NCI-H2029 treated with DMSO at 0.1 percent for 48 hours (cell line): ENCODE measurements around the gene EIF3D.

Experiments
- DNase-seq: peaks from one replicate; lab custom pipeline; 2025; lab: John Stamatoyannopoulos, UW

The EIF3D gene, protein sequence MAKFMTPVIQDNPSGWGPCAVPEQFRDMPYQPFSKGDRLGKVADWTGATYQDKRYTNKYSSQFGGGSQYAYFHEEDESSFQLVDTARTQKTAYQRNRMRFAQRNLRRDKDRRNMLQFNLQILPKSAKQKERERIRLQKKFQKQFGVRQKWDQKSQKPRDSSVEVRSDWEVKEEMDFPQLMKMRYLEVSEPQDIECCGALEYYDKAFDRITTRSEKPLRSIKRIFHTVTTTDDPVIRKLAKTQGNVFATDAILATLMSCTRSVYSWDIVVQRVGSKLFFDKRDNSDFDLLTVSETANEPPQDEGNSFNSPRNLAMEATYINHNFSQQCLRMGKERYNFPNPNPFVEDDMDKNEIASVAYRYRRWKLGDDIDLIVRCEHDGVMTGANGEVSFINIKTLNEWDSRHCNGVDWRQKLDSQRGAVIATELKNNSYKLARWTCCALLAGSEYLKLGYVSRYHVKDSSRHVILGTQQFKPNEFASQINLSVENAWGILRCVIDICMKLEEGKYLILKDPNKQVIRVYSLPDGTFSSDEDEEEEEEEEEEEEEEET

DNA sequence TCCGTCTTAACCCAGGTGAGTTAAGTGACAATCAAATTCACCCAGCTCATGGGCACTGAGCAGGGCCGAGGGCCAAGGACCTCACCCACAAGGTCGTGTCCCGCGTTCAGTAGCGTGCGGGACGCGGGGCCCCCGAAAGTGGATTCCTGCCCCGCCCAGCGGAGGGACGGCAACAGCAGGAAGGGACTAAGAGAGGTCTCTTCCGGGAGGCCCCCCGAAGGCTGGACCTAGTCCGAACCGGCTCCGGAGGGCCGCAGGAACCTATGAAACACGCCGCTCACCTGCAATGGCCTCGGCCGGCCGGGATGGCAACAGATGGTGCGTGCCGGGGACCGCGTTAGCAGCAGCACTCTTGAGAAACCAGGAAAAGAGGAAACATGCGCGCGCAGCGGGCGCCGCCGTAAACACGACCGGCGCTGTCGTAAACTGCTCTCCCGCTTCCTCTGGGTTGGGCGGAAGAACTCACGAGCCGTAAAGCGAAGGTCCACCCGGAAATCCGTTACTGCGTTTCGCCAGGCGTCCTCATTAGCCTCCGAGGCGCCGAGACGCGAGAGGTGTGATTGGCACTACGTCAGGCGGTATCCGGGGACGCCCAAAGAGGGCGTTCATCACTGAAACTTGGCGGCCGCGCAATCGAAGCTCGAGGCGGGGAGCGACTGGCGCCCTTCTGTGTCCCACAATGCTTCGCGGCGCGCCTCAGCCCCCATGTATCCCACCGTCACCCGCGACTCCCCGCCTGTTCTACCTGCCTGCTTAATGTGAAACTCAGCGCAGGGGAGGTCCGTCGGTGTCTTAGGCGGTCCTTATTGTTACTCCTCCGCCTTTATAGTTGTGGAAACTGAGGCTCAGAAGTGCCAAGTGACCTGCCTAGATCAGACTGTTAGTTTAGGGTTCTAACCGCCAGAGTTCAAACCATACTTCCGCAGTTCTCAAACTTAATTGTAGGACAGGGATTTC lies at the start of gene EIF3D:
EIF3D (minus strand) TSS at position 372 of the 957 bp plus-strand sequence. CDS start 3,045 bp downstream, outside the sequence.
- peak; percentile 98 for DNase-seq

DNA sequence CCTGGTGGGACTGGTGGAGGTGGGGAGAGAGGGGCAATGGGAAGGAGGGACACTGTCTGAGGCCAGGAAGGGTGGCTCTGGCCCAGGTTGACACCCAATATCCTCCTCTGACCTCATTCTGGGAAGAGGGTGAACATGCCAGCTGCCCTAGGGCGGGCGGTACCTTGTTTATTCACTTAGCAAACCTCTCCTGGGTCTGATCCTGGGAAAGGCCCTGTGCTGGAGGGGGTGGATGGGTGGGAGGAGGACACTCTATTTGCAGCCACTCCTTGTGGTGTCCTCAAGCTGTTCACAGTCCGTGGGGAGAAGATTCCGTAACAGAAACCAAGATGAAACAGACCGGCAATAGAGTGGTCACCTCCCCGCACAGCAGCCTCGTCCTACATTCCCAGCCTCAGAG lies 49.7 kb upstream of the EIF3D start:
- DNase-seq, result no peak

DNA sequence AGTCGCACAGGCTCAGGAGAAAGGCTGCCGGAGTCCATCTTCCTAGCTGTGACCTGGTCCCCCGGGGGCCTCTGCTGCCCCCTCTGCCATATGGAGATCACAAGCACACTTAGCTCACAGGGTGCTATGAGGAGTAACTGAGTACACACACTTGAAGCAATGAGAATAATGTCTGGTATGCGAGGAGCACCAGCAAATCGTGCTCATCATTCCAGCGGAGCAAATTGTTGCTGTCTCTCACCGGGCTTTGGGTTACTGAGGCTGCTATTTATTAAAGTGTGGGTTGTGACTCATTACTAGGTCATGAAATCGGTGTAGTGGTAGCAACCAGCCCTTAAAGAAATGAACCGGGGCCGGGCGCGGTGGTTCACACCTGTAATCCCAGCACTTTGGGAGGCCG lies 48.1 kb upstream of the EIF3D start:
- DNase-seq, result no peak

DNA sequence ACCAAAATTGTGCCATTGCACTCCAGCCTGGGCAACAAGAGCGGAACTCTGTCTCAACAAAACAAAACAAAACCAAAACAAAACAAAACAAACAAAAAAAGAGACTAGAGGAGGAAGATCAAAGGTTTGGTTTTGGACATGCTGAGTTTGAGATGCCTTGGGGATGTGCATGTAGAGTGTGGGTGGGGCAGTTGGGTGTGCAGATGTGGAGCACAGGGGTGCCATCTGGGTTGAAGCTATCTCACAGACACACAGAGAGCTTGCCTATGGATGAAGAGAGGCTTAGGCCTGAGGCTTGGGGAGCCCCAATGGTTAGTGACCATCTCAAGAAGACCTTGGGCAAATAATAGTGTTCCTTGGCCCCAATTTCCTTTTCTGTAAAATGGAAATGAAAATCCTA lies 45.8 kb upstream of the EIF3D start:
- no peak for DNase-seq

DNA sequence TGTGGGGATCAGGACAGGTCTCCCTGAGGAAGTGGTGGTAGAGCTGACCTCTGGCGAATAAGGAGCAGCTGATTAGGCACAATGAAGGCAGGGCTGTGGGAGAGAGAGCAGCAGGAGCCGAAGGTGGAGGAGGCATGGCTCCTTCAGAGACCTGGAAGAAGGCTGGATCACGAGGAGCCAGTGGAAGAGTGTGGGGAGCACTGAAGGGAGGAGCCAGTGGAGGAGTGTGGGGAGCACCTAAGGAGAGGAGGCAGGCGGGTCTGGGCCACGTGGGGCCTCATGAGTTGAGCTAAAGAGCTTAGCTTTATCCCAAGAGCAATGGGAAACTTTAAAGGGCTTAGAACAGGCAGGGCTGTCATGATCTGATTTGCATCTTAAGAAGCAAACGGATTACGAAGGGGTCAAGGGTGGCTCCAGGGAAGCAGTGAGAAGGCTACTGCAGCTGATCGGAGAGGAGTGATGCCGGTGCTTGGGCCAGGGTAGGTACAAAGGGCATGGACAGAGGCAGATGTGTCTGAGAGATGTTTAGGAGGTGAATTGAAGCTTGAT lies 44.9 kb upstream of the EIF3D start:
- DNase-seq, result no peak

DNA sequence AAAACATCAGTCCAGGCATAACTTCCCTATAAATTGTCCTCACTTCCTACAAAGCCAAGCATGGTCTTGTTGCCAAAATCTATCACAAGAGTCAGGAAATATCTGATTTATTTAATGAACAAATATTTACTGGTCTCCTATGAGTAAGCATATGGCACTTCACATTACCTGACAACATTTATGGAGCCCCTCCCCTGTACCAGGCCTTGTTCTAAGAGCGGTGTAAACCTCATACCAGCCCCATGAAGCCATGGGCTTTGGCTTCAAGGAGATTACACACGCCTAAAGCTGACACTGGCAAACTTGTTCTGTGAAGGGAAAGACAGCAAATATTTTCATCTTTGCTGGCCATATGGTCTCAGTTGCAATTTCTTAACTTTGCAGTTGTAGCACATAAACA lies 43.0 kb upstream of the EIF3D start:
- DNase-seq, result peak; percentile 25

DNA sequence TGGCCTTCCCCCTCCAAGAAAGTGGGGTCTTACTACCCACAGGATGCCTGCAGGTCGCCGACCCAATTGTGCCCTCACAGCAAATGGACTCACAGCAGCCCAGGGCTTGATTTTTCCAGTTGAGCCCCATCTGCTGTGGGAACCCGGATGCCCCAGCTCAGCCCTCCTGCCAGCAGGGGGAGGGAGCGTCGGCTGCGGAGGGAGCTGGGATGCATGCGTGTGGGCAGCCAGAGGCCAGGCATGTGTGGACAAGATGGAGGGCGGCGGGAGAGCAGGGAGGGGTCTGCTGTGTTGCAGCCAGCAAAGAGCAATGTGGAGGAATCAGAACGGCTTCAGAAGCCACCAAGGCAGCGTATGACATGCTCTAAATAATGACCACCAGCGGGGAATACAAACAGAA lies 41.0 kb upstream of the EIF3D start:
- DNase-seq, result no peak

DNA sequence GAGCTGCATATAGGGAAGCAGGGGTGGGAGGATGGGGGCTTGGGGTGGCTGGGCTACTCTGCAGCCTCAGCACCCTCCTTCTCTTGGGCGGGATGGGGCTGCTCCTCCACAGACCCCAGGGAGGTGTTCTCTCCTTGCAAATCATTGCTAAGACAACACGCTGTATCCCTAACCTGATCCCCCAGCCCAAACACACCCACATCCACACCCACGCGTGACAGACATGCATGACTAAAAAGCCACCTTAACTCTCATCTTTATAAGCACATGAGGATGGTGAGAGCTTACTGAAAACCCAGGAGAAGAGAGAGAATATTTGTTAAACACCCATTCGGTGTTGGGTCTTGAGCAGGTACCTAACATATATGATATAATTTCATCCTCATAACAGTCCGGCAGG lies 39.9 kb upstream of the EIF3D start:
- no peak for DNase-seq

DNA sequence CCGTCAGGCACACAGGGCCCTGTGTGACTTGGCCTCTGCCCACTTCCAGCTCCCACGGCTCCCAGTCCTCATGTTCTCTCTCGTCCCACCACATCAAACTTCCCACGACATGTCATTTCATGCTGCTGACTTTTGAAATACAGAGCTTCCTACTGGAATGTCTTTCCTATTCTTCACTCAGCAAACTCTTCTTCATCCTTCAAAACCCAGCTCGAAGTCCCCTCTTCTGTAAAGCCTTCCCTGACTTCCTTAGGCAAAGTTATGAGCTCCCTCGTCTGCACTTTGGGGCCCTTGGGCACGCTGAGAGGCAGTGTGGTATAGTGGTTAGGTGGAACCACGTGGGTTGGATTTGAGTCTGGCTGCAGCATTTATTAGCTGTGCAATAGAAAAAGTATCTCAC lies 37.8 kb upstream of the EIF3D start:
- DNase-seq, result no peak

DNA sequence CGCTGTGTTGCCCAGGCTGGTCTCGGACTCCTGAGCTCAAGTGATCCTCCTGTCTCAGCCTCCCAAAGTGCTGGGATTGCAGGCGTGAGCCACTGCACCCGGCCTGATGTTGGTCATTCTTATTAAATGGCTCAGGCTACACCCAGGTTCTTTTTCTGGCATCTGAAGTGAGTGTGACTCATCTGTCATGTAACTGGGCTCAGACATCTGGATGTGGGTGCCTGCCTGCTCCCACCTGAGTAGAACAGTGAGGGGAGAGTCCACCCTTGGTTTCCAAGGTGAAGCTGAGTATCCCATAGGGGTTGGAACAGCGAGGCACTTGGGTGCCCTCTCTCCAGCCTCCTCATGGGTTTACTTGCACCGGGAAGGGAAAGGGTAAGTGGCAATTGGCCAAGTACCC lies 36.7 kb upstream of the EIF3D start:
- no peak for DNase-seq

DNA sequence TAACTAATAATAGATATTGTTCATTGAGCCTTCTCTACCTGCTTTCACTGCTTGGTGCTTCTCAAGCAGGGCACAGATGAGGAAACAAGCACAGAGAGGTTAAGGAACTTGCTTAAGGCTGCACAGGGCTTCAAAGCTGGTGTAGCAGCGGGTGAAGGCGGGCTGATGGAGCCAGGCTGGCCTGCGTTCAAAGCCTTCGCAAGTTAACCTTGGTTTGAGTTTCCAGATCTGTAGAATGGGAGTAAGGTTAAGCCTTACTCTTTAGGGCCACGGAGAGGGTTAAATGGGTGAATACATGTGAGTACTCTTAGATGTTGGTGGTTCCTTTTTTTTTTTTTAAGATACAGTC lies 36.2 kb upstream of the EIF3D start:
- DNase-seq, result no peak

DNA sequence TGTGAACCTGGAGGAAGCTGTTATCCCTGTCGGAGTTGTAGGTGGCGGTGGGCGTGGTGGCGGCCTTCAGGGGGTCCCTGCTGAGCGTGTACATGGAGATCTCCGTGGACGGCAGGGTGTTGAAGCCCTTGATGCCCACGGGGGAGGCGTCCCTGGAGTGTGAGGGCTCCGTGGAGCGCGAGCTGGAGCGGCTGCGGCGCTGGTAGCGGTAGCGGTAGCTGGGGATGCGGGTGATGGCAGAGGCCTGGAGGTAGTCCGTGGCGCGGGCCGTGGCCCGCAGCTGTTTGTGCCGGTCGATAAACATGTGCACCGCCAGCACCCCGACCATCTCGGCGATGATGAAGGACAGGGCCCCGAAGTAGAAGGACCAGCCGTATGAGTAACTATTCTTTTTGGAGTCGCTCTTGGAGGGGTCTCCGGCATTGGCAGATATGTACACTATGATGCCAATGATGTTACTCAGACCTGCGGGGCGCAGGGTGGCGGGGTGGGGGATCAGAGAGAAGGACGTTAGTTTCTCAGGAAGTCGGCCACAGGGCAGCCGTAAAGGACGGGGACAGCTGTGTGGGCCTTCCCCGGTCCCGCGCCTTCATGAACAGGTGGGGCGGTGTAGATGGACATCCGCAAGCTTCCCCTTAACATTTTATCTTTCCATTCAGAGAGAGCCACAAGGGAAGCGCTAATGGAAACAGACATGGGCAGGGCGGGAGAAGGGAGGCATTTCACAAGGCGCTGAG lies 35.6 kb upstream of the EIF3D start:
- DNase-seq, result no peak

DNA sequence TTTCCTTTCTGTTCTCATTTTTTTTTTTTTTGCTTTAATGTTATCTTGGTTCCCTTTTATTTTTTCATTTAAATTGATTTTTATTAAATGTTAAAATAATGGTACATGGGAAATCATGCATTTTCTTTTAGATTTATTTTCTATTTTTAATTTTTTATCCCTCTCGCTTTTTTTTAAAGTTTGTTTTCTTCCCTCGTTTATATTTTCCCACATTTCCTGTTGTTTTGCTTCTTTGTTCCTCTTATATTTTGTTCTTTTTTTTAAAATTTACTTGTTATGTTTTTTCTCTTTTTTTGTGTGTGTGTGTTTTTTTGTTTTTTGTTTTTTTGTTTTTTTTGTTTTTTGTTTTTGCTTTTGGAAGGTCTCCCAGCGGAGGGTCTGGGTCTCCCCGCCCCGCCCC lies 34.9 kb upstream of the EIF3D start:
- DNase-seq, result no peak

DNA sequence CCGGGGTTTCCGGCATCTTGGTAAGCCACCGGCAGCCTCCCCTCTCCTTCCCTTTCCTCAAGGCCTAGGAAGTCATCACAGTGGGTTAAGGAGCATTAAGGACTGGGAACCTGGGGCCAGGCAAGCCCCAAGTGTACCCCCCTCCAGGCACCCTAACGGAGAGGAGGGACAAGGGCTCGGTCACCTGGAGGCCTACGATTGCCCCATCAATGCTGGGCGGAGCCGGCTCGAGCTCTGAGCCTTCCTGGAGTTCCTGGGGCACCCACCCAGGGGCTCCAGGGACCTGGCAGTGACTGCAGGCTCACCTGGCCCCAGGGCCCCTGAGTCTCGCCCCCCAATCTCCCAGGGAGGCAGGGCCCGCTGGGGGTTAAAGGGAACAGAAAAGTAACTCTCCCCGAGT lies 34.5 kb upstream of the EIF3D start:
- DNase-seq, result no peak

DNA sequence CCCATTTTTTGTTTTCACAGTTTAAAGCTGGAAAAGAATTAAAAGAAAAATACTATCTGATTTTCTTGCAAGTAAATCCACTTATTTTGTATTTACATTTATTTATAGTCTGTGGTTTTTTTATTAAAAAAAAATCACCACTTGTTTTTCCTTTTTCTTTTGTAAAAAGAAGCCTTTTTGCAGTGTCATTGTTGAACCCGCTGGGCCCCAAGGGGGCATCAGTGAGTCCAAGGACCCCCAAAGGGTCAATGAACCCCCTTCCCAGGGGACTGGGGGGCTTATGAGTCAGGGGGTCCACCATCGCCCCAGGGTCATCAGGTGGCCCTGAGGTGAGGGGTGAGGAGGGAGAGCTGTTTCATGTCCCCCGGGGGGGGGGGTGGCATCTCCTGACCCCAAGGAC lies 34.0 kb upstream of the EIF3D start:
- no peak for DNase-seq

DNA sequence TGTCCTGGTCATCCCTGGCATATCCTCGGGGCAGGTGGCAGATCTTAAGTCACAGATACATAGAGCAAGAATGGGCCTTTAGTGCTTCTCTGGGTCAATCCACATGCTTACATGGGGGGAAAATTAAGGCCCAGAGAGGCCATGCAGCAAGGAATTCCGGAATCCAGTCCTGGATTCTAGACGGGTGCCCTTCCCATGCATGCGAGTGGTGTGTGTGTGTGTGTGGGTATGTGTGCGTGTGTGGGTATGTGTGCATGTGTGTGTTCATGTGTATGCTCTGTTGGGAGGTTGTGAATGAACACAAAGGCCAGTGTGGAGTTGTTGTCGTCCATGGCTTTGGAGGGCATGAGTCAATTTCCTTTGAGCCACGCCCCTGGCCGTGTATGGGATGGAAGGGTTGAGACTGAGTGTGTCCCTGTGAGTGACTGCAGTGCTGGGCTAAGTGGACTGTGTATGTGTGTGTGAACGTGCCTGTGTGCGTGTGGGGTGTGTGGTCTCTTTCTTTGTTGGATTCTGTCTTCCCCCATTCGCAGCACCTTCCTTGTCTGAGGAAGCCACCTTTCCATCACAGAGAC lies 33.4 kb upstream of the EIF3D start:
- no peak for DNase-seq

DNA sequence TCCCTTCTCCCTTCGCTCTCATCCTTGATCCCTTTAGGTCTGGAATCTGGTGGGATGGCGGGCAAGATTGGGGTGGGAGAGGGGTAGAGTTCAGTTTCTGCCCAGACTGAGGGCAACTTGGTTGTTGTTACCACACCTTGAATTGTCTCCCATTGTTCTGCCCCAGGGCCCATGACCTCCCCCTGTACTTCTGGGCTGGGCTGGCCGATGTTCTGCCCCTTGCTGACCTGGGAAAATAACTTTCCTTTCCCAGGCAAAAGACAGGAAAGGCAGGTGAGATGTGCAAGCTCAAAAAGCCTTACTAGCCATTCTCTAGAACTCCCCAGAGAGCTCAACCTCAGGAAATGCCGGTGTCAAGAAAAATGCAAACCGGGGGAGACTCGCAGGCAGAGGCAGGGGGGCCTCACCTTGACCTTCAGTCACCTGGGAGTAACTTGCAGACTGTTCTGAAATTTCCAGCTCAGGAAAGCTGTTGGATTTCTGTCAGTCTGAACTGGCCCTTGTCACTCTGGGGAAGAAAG lies 32.4 kb upstream of the EIF3D start:
- no peak for DNase-seq

DNA sequence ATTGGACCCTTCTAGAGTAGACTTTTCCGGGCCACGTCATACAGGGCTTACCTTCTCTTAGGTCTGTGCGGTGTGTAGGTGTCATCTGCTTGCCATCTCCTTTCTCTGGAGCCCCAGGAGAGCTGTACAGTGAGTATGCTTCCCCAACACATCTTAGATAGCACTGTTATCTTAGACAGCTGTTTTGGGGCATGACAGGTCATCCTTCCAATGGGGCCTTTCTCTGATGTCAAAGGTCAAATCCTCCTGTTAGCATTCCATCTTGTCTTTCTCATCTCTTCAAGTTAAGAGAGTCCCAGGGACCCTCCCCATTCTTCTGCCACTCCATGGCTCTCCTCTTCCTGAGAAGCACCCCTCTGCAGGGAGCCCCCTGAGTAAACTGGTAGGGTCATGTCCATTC lies 31.0 kb upstream of the EIF3D start:
- DNase-seq, result no peak

DNA sequence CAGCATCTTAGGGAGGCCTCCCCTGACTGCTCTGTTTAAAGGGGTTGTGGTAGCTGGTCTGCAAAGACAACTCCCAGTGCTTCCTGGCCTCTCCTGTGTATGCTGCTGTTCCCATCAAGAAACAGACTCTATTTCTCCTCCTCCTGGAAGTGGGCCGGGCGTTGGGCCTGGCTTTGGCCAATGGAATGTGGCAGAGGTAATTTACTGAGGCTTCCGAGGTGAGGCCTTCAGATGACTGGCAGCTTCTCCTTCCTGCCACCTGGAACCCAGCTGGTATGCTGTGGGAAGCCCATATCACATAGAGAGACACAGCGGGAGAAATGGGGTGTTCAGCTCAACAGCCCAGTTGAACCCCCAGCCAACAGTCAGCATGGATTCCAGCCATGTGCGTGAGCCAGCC lies 25.1 kb upstream of the EIF3D start:
- DNase-seq, result no peak

DNA sequence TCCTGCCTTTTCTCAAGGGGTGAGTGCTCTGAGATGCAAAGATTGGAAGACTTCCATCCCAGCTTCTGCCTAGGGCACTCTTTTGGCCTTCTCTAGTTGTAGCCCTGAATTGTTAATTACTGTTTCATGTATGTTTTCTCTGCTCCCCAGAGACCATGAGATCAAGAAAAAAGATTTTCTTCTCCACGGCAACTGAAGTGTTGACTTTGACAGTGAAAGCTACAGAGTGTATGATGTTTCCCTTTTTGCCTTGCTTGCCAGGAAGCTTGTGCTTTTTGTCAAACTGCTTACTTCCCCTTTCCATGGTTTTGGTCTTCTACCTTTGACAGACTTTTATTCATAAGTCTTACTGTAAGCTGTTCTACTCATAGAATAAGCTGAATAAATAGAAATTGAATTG lies 23.3 kb upstream of the EIF3D start:
- no peak for DNase-seq
